ENCODE measurements around the gene RPL26.

GRCh38 chr17:8387914-8388651, 5.1 kb upstream of the RPL26 start:
- TF ChIP-seq CTCF (conservative IDR thresholded peaks at IDR 0.05; ENCODE audit: low read depth, low read length) (no peak), EZH2phosphoT487 (IDR thresholded peaks at IDR 0.05; ENCODE audit: borderline replicate concordance, low read length) (no peak), EZH2 (IDR thresholded peaks at IDR 0.05; ENCODE audit: low read length, unreplicated experiment) (no peak)

Measured in PC-3 (cell line).